ENCODE results near the gene DPP7. TPM values are rescaled to one million over a fixed set of nuclear protein-coding genes. Genes with fewer than 3 reads are reported as not detected.

Gene DPP7
- total and polyA plus RNA-seq, 9 of the 15 experiments (the other 6 are each of a cell fraction or from before 2014, with no cell fraction given), result 0.99 to 365 (median 132) TPM

DNA sequence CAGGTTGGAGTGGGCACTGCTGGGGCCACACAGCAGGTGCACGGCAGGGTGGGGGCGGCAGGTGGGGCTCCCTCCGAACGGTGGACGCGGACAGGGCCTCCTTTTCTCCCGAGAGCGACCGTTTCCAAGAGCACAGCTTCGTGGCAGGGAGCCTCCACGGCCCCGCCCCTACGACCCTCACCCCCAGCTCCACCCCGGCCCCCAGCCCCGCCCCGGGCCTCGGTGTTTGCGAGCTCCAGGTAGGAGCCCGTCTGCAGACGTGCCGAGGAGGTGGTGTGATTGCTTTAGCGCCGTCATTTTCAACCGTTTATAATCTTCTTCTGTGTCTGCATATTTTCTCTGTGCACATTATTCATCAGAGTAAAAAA lies 33.2 kb upstream of the DPP7 start (continued):
- TF ChIP-seq IRF1 (CRISPR knock-in tag; IDR thresholded peaks at IDR 0.05; ENCODE audit: borderline replicate concordance), result no peak
- no peak for TF ChIP-seq NFIX (CRISPR knock-in tag; IDR thresholded peaks at IDR 0.05; ENCODE audit: low read depth)
- TF ChIP-seq CCAR2 (IDR thresholded peaks at IDR 0.05; ENCODE audit: low read depth, low read length), result no peak
- no peak for TF ChIP-seq DMBX1 (CRISPR knock-in tag; IDR thresholded peaks at IDR 0.05; ENCODE audit: borderline replicate concordance)
- no peak for TF ChIP-seq TAL1 (IDR thresholded peaks at IDR 0.05)
- no peak for TF ChIP-seq NCOA6 (IDR thresholded peaks at IDR 0.05)

- Histone ChIP-seq H2AFZ (ENCODE audit: low read depth, low read length) (no peak overlapping the region), H3K9ac (ENCODE audit: insufficient read depth in 1 of 2, low read depth in 2 of 2, low read length in 2 of 2) (no peak overlapping the region), H3K79me2 (ENCODE audit: control insufficient read depth, insufficient read depth, low read length) (no peaks in the 10 kb centered on the region), H3K4me2 (ENCODE audit: insufficient read depth, low read length) (no peak overlapping the region), H3K4me3 (no peak overlapping the region), H3K9me3 (replicated peaks; ENCODE audit: control insufficient read depth, insufficient read depth, low read depth, low read length) (no peaks in the 10 kb centered on the region), H3K36me3 (ENCODE audit: control insufficient read depth, insufficient read depth, low read length) (no peaks in the 10 kb centered on the region), H3K27ac (ENCODE audit: extremely low read depth, low read depth, low read length) (no peak overlapping the region), H3K9me1 (ENCODE audit: control insufficient read depth, insufficient read depth, low read length) (no peaks in the 10 kb centered on the region), H3K4me1 (replicated peaks in 1 of 2; ENCODE audit: control insufficient read depth in 2 of 2, insufficient read depth in 2 of 2, low read length in 2 of 2) (peaks cover 8 to 52% of the 10 kb centered on the region in 2 experiments; a peak in 3 of 5 replicates), H3K27me3 (ENCODE audit: control insufficient read depth in 2 of 2, insufficient read depth in 2 of 2, low read length in 2 of 2) (peaks cover 3 to 17% of the 10 kb centered on the region in 2 experiments; a peak in 4 of 5 replicates), H4K20me1 (replicated peaks; ENCODE audit: control insufficient read depth, insufficient read depth, low read length) (0 out of 2 replicates have a peak, but pooled peaks cover 5% of the 10 kb centered on the region)
- no TSS peak for BruUV-seq (replicated peaks)
- 72% methylated on average over 22 of the region's 26 CpGs for WGBS (ENCODE audit: insufficient coverage, low coverage, missing lambda C conversion rate)
- DNase-seq (ENCODE audit: extremely low read depth in 1 of 4, low spot score in 3 of 4), result no peak
- ChIA-PET POLR2A (interaction anchor here (0.6 to 1.0 kb wide), 3 partner anchors 10 to 358 kb away, joined by 3 to 5 read pairs (median 3); no protein-coding TSS in a partner anchor), CTCF (ENCODE audit: low intra/inter-chr PET ratio) (interaction anchor here (0.6 kb wide), 1 partner anchor 114 kb away, joined by 3 read pairs; no protein-coding TSS in a partner anchor)
- ATAC-seq, result no peak
- in situ Hi-C loops (cut with MboI) (no loop called here), intact Hi-C loops (cut with micrococcal nuclease) (no loop called here)
- TF ChIP-seq MYC (IDR thresholded peaks at IDR 0.05; ENCODE audit: low read depth, low read length), result no peak
- TF ChIP-seq MYC (CRISPR knock-in tag; IDR thresholded peaks at IDR 0.05; ENCODE audit: borderline replicate concordance, low read depth), result no peak
- peak; percentile 64 for TF ChIP-seq ZEB2 (IDR thresholded peaks at IDR 0.05)
- no peak for TF ChIP-seq ZNF436 (CRISPR knock-in tag; IDR thresholded peaks at IDR 0.05)
- no peak for TF ChIP-seq CEBPG (CRISPR knock-in tag; IDR thresholded peaks at IDR 0.05)
- no peak for TF ChIP-seq CEBPG (tag; conservative IDR thresholded peaks at IDR 0.05 in 1 of 2, IDR thresholded peaks at IDR 0.05 in 1 of 2)
- no peak for TF ChIP-seq CBFA2T3 (IDR thresholded peaks at IDR 0.05)
- TF ChIP-seq KDM1A (IDR thresholded peaks at IDR 0.05), result peak in 1 of 2 experiments; percentile 58; a peak in 1 of 4 replicates
- 0 out of 2 replicates have a peak, but pooled peaks have one; percentile 32 for TF ChIP-seq CBFB (CRISPR knock-in tag; IDR thresholded peaks at IDR 0.05)
- FAIRE-seq, result no peak
These were observed 32.7 kb upstream of the DPP7 start for GRCh38 chr9:137147091-137147792.

Measured in K562 (cell line).